Progenitor cell of endocrine pancreas (in vitro differentiated cells): ENCODE data around the gene KIF3C. TPM values are rescaled to one million over a fixed set of nuclear protein-coding genes. Genes with fewer than 3 reads are reported as not detected.

Experiments
- DNase-seq: peaks from one replicate; pipeline ENCODE4 v3.0.0; 2021; ENCODE audit warnings: low spot score; ENCODE audit not compliant: unreplicated experiment
- H3K27ac Mint-ChIP-seq: 2 replicates; pipeline ENCODE4 v1.8.0; 2021; ENCODE audit warnings: mild to moderate bottlenecking, moderate library complexity, mixed read lengths
- H3K27me3 Mint-ChIP-seq: 2 replicates; pipeline ENCODE4 v1.8.0; 2021; ENCODE audit warnings: mixed read lengths
- H3K36me3 Mint-ChIP-seq: 2 replicates; pipeline ENCODE4 v1.8.0; 2022; ENCODE audit warnings: mixed read lengths; ENCODE audit not compliant: insufficient read depth
- H3K4me1 Mint-ChIP-seq: 2 replicates; pipeline ENCODE4 v1.8.0; 2021; ENCODE audit warnings: low read depth, mixed read lengths
- H3K4me3 Mint-ChIP-seq: 2 replicates; pipeline ENCODE4 v1.8.0; 2021; ENCODE audit warnings: low read depth, mild to moderate bottlenecking, moderate library complexity, mixed read lengths
- H3K9me3 Mint-ChIP-seq: 2 replicates; pipeline ENCODE4 v1.8.0; 2021; ENCODE audit warnings: low read depth, mixed read lengths
- total RNA-seq: library from RNA; stranded (reverse); gene quantifications from 2 replicates; pipeline ENCODE4 v1.2.1, GENCODE V29; 2021
- TF ChIP-seq, protein P1 (sequence below): fragments of 200-600 bp; sonication (generic); IDR thresholded peaks from one replicate; pipeline ENCODE4 v1.5.0; 2021; ENCODE audit warnings: antibody characterized with exemption, mild to moderate bottlenecking; ENCODE audit not compliant: unreplicated experiment

Gene KIF3C
- total RNA-seq, 1 donor from 2014 or later: 42.3 TPM

DNA sequence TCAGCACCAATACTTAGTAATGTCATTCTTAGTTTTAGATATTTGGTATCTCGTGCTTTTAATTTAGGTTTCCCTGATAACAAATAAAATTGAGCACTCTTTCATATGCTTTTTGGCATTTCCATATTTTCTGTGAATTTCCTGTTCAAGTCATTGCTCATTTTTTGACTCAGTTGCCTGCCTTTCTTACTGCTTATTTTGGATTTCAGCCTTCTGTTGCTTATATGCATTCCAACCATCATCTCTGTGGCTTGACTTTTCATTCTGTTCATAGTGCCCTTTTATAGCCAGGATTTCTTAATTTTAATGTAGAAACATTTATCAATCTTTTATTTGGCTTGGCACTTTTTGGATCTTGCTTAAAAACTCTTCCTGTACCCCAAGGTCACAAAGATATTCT lies 14.5 kb upstream of the KIF3C start:
- peaks cover 2% of the 10 kb centered on the region for H3K4me1 Mint-ChIP-seq
- H3K4me3 Mint-ChIP-seq: no peak overlapping the region
- no peaks in the 10 kb centered on the region for H3K36me3 Mint-ChIP-seq
- H3K9me3 Mint-ChIP-seq: no peaks in the 10 kb centered on the region
- DNase-seq: no peak
- no peak overlapping the region for H3K27ac Mint-ChIP-seq
- TF ChIP-seq, protein P1, sequence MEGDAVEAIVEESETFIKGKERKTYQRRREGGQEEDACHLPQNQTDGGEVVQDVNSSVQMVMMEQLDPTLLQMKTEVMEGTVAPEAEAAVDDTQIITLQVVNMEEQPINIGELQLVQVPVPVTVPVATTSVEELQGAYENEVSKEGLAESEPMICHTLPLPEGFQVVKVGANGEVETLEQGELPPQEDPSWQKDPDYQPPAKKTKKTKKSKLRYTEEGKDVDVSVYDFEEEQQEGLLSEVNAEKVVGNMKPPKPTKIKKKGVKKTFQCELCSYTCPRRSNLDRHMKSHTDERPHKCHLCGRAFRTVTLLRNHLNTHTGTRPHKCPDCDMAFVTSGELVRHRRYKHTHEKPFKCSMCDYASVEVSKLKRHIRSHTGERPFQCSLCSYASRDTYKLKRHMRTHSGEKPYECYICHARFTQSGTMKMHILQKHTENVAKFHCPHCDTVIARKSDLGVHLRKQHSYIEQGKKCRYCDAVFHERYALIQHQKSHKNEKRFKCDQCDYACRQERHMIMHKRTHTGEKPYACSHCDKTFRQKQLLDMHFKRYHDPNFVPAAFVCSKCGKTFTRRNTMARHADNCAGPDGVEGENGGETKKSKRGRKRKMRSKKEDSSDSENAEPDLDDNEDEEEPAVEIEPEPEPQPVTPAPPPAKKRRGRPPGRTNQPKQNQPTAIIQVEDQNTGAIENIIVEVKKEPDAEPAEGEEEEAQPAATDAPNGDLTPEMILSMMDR: no peak
- H3K27me3 Mint-ChIP-seq: peaks cover 15% of the 10 kb centered on the region

GRCh38 chr2:25994509-25994908 lies 12.2 kb upstream of the KIF3C start:
- H3K27ac Mint-ChIP-seq: no peak overlapping the region
- TF ChIP-seq, protein P1: no peak
- no peaks in the 10 kb centered on the region for H3K36me3 Mint-ChIP-seq

DNA sequence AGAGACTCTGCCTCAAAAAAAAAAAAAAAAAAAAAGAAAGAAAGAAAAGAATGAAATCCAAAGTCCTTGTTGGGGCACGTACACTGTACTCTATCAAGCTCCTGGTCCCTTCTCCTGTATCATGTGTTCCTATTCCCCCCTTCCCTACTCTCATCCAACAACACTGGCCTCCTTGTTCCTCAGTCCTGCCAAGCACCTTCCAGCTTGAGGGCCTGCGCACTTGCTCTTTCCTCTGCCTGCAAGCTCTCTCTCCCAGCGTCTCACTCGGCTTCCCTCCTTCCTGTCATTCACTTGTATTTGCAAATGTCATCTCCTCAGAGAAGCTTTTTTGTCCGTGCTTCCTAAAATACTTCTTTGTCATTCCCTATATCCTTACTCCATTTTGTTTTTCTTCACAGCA lies 10.8 kb upstream of the KIF3C start:
- DNase-seq: no peak
- Mint-ChIP-seq H3K36me3 (no peaks in the 10 kb centered on the region), H3K4me1 (no peaks in the 10 kb centered on the region), H3K27me3 (peaks cover 12% of the 10 kb centered on the region), H3K4me3 (no peak overlapping the region), H3K27ac (no peak overlapping the region), H3K9me3 (no peaks in the 10 kb centered on the region)
- TF ChIP-seq, protein P1: no peak

More at GRCh38 chr2:25994509-25994908, 12.2 kb upstream of the KIF3C start:
- H3K4me1 Mint-ChIP-seq: no peaks in the 10 kb centered on the region
- no peaks in the 10 kb centered on the region for H3K9me3 Mint-ChIP-seq
- no peak for DNase-seq
- peaks cover 14% of the 10 kb centered on the region for H3K27me3 Mint-ChIP-seq
- no peak overlapping the region for H3K4me3 Mint-ChIP-seq

GRCh38 chr2:25992556-25992955 lies 10.3 kb upstream of the KIF3C start:
- Mint-ChIP-seq H3K27me3 (peaks cover 12% of the 10 kb centered on the region), H3K9me3 (no peaks in the 10 kb centered on the region), H3K27ac (no peak overlapping the region), H3K36me3 (no peaks in the 10 kb centered on the region), H3K4me1 (no peaks in the 10 kb centered on the region), H3K4me3 (no peak overlapping the region)
- DNase-seq: no peak
- TF ChIP-seq, protein P1: no peak

DNA sequence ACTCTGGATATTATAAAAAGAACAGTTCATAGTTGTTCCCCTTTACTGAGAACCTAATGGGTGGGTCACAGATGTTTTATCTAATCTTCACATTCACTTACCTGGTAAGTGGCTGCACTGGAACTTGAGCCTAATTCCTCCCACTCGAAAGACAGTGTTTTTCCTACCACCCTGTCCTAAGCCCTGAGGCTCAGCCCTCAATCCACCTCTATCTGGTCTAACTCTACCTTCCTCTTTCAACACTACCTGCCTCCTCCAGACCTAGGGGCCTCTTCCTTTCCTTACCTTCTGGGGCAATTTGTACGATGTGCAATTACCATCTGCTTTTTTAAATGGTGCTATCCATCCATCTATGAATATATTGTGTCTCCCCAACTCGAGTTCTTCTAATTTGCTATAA lies 9.7 kb upstream of the KIF3C start:
- no peak overlapping the region for H3K4me3 Mint-ChIP-seq
- no peaks in the 10 kb centered on the region for H3K9me3 Mint-ChIP-seq
- no peaks in the 10 kb centered on the region for H3K36me3 Mint-ChIP-seq
- H3K27me3 Mint-ChIP-seq: peaks cover 12% of the 10 kb centered on the region
- no peak for DNase-seq
- no peaks in the 10 kb centered on the region for H3K4me1 Mint-ChIP-seq
- no peak overlapping the region for H3K27ac Mint-ChIP-seq
- TF ChIP-seq, protein P1: no peak
